ENCODE measurements around the gene MRPS31.
A peak's percentile ranks its signal among the peaks of the same experiment; 100 is the strongest.

Gene MRPS31

GRCh38 chr13:40770934-40771618 is at the start of gene MRPS31:
Gene MRPS31, minus strand, starts transcription at chr13:40771190. Its CDS starts 54 bp downstream, at chr13:40771136.
- DNase-seq: peak; percentile 93 to 95

- DNase-seq: no peak
These were observed 48.9 kb upstream of the MRPS31 start for GRCh38 chr13:40819797-40820315.

- DNase-seq: no peak
These were observed 47.9 kb upstream of the MRPS31 start for GRCh38 chr13:40818926-40819325.

- no peak for DNase-seq
These were observed 43.8 kb upstream of the MRPS31 start for GRCh38 chr13:40814803-40815202.

- peak in 1 of 2 donors; percentile 29 for DNase-seq
These were observed 42.9 kb upstream of the MRPS31 start for GRCh38 chr13:40813667-40814454.

- no peak for DNase-seq
These were observed 41.9 kb upstream of the MRPS31 start for GRCh38 chr13:40812724-40813445.

- DNase-seq: no peak
These were observed 41.1 kb upstream of the MRPS31 start for GRCh38 chr13:40812102-40812501.

- DNase-seq: no peak
These were observed 38.5 kb upstream of the MRPS31 start for GRCh38 chr13:40809471-40809870.

- no peak for DNase-seq
These were observed 35.3 kb upstream of the MRPS31 start for GRCh38 chr13:40806241-40806640.

- DNase-seq: no peak
These were observed 32.3 kb upstream of the MRPS31 start for GRCh38 chr13:40803316-40803715.

- no peak for DNase-seq
These were observed 30.5 kb upstream of the MRPS31 start for GRCh38 chr13:40801255-40802217.

GRCh38 chr13:40800559-40800958 is 29.6 kb upstream of the MRPS31 start:
- DNase-seq: no peak

- no peak for DNase-seq
These were observed 28.5 kb upstream of the MRPS31 start for GRCh38 chr13:40799508-40799907.

GRCh38 chr13:40798380-40798779 is 27.4 kb upstream of the MRPS31 start:
- DNase-seq: peak; percentile 36 to 39

GRCh38 chr13:40796649-40797048 is 25.7 kb upstream of the MRPS31 start:
- no peak for DNase-seq

GRCh38 chr13:40794414-40795368 is 23.7 kb upstream of the MRPS31 start:
- DNase-seq: no peak

GRCh38 chr13:40793339-40793738 is 22.3 kb upstream of the MRPS31 start:
- no peak for DNase-seq

GRCh38 chr13:40792284-40793051 is 21.5 kb upstream of the MRPS31 start:
- no peak for DNase-seq

GRCh38 chr13:40790154-40790616 is 19.2 kb upstream of the MRPS31 start:
- no peak for DNase-seq

Measured in CD4-positive, alpha-beta T cell treated with Interleukin-4 for 1 hour (primary cell).